ENCODE data around the gene CENPX. TPM values are rescaled to one million over a fixed set of nuclear protein-coding genes. Genes with fewer than 3 reads are reported as not detected.
"Not testable (repeated sequence)": the region's sequence is repeated elsewhere in the genome, so short reads cannot be mapped to it uniquely, and the experiment has no call there.

The CENPX gene
- total RNA-seq, 1 donor from 2014 or later: 31.2 TPM

DNA sequence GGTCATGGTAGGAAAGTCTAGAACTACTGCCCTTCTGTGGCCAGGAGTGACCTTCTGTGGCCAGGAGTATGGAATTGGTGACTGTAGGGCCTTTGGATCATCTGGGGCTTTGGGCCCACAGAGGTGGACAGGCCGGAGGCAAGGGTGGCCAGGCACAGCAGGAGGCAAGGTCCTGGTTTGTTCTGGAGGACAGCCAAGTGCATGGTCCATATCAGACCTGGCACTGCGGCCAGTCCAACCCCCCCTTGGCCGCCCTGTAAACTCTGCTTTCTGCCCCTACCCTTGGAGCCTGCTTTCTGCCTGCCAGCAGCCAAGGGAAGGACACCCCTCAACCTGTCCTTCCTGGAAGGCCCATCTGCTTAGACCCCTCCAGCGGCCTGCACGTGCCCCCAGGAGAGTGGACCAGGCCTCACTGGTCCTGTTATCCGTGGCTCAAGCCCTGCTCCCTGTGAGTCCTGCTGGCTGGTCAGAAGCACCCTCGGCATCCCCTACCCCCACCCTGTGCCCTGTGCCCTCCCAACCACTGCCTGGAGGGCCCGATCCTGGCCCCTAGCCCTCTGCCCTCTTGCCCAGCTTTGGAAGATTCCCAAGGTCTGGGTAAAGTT is 17.1 kb upstream of the CENPX start:
- no peak for DNase-seq

- DNase-seq: not testable (repeated sequence)
These were observed 16.2 kb upstream of the CENPX start for GRCh38 chr17:82038796-82039409.

DNA sequence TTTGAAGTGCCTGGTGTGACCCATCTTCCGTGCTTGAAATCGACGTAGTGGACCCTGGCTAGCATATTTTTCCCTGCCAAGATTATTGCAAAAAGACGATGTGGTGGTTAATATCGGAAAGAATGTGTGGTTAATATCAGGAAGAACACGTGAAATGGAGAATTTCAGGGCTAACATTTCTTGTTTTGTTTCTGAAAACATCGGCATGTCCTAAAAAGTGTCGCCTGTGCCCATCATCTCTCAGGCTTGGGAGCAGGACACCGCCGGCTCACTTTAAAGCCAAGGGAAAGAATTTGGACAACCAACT is 15.2 kb upstream of the CENPX start:
- DNase-seq: no peak

GRCh38 chr17:82037092-82037888 is 14.6 kb upstream of the CENPX start, which contains the start of gene DCXR:
Gene DCXR (minus strand): TSS chr17:82037697. CDS start chr17:82037682, 15 bp downstream.
- peak; percentile 98 for DNase-seq

GRCh38 chr17:82036634-82037091 is 14.0 kb upstream of the CENPX start:
- DNase-seq: no peak

- no peak for DNase-seq
These were observed 13.4 kb upstream of the CENPX start for GRCh38 chr17:82035956-82036633.

GRCh38 chr17:82035488-82035887 is 12.8 kb upstream of the CENPX start:
- no peak for DNase-seq

DNA sequence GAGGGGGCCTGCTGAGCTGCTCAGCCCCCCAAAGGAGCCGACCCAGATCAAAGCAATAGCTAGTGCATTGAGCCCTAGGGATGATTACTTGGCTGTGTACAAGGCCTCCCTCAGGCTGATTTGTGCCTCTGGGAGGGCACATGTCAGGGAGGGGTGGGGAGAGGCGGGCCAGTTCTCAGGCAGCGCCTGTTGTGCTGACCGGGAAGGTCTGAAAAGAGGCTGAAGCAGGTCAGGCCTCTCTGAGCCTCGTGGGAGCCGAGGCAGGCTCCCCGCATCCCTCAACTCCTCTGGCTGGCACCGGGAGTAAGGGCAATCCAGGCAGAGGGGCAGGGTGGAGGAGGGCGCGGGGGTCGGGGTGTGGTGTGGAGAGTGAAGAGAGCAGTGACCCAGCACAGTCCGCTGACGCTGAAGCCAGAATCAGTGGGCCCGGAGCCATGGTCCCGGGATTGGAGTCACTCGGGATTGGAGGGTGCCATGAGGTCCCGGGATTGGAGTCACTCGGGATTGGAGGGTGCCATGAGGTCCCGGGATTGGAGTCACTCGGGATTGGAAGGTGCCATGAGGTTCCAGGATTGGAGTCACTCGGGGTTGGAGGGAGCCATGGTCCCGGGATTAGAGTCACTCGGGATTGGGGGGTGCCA is 11.8 kb upstream of the CENPX start:
- DNase-seq: no peak

DNA sequence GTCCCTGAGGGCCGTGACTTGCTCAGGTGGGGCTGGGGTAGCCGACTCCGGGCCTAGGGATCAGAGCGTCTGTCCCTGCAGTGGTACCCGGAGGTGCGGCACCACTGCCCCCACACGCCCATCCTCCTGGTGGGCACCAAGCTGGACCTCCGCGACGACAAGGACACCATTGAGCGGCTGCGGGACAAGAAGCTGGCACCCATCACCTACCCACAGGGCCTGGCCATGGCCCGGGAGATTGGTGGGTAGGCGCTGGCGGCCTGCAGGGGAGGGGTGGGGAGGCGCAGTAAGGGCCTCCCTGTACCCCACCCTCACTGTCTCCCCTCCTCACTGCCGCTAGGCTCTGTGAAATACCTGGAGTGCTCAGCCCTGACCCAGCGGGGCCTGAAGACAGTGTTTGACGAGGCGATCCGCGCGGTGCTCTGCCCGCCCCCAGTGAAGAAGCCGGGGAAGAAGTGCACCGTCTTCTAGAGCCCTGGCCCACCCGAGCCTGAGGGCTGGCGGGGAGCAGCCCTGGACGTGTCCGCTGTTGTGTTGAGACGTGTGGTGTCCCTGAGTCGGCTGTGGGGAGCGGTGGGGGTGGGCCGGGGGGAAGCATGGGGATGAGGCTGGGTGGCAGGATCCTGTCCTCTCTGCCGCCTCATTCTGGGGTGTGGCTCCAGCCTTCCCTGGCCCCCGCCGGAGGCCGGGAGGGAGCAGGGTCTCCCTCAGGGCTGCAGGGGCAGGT is 10.8 kb upstream of the CENPX start:
- no peak for DNase-seq

- DNase-seq: no peak
These were observed 9.4 kb upstream of the CENPX start for GRCh38 chr17:82031885-82032627.

- peak; percentile 70 for DNase-seq
These were observed 8.7 kb upstream of the CENPX start, which contains the start of gene RAC3 for GRCh38 chr17:82031303-82031884. Gene RAC3 (plus strand): TSS chr17:82031678. CDS start chr17:82031762, 84 bp downstream.

- DNase-seq: peak; percentile 87
These were observed 8.0 kb upstream of the CENPX start for GRCh38 chr17:82030470-82031302.

- no peak for DNase-seq
These were observed 7.4 kb upstream of the CENPX start for GRCh38 chr17:82029990-82030469.

- DNase-seq: no peak
These were observed 6.7 kb upstream of the CENPX start for GRCh38 chr17:82029391-82029790.

DNA sequence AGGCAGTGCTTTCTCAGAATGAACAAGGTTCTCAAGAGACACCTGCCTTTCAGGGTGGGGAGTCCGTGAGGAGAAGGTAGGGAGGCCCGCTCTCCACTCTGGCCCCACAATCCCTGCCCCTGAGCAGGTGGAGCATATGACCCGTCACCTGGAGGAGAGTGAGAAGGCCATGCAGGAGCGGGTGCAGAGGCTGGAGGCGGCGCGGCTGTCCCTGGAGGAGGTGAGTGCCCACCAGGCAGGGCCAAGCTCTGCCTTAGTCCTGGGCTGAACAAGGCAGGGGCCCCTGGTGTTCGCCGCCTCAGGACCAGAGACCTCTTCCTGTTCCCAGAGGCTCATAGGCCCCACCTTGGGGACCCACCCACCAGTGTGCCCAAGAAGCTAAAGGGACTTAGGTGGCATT is 6.3 kb upstream of the CENPX start:
- no peak for DNase-seq

DNA sequence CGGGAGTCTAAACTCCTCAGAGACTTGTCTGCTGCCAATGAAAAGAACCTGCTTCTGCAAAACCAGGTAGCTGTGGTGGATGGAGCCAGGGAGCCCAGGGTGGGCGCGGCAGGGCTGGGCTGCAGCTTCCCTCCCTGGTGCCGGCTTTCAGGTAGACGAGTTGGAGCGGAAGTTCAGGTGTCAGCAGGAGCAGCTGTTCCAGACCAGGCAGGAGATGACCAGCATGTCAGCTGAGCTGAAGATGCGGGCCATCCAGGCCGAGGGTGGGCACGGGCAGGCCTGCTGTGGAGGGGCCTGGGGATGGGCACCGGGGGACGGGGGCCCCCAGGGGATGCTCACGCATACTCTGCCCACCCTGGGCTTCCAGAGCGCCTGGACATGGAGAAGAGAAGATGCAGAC is 5.6 kb upstream of the CENPX start:
- DNase-seq: no peak

DNA sequence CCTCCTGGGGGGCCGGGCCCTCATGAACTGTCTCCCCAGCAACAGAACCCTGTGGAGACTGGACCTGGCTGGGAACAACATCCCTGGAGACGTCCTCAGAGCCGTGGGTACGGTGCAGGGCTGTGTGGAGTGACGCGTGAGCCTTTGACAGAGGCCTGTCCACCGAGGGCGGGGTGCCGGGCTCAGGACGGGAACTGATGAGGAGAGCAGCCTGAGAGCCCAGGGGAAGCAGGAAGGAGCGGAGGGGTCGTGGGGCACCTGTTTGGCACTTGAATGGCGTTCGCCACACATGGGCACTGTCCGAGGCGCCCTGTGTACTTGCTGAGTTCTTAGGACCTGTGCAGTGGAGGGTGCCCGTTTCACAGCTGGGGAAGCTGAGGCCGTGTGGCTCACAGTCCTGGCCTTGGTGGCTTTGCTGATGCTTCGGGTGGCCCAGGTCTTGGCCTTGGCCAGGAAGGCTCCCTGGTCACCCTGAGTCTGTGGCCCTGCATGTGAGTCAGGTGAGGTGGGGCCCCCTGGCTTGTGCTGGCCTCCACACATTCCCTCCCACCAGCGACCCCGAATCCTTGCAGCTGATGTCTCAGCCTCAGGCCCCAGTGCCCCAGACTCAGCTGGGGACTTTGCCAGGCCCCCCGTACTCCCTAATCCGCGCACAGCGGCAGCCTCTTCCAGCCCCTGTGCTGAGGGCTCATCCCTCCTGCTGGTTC is 2.9 kb upstream of the CENPX start:
- no peak for DNase-seq

GRCh38 chr17:82024859-82025258 is 2.2 kb upstream of the CENPX start:
- no peak for DNase-seq
